WI38 (cell line): ENCODE results near the gene CERS3.

Experiments used
- H3K4me3 ChIP-seq: 2 replicates; pipeline ENCODE4 v1.5.1; 2011; ENCODE audit warnings: low read depth, mild to moderate bottlenecking, control low read depth, low read length
- TF ChIP-seq, protein P1 (sequence below): IDR thresholded peaks from 2 replicates; pipeline ENCODE4 v1.5.1; 2012; ENCODE audit warnings: low read depth, mild to moderate bottlenecking, control low read depth, low read length

The CERS3 gene

GRCh38 chr15:100517846-100518245, 10.9 kb downstream of the CERS3 start:
- no peak overlapping the region for H3K4me3 ChIP-seq
- TF ChIP-seq, protein P1, sequence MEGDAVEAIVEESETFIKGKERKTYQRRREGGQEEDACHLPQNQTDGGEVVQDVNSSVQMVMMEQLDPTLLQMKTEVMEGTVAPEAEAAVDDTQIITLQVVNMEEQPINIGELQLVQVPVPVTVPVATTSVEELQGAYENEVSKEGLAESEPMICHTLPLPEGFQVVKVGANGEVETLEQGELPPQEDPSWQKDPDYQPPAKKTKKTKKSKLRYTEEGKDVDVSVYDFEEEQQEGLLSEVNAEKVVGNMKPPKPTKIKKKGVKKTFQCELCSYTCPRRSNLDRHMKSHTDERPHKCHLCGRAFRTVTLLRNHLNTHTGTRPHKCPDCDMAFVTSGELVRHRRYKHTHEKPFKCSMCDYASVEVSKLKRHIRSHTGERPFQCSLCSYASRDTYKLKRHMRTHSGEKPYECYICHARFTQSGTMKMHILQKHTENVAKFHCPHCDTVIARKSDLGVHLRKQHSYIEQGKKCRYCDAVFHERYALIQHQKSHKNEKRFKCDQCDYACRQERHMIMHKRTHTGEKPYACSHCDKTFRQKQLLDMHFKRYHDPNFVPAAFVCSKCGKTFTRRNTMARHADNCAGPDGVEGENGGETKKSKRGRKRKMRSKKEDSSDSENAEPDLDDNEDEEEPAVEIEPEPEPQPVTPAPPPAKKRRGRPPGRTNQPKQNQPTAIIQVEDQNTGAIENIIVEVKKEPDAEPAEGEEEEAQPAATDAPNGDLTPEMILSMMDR: no peak

- TF ChIP-seq, protein P1: no peak
- no peak overlapping the region for H3K4me3 ChIP-seq
These were observed 11.9 kb downstream of the CERS3 start for GRCh38 chr15:100516643-100517512.

DNA sequence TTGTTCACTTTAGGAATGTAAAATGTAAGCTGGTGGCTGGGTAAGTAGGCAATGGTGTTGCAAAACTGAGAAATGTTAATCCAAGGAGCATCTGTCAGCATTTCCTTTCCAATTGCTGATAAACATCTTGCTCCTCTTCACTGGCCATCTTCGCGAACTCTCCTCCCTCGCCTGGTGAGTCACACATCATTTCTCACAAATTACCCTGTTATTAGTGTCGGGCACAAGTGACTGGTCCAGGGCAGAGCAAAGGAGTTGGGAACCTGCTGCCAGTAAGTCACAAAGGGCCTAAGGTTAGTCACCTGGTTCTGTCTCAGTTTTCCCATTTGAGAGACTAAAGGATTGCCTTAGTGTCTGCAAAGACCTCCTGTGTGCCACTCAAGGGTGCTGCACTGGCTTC, 13.0 kb downstream of the CERS3 start:
- TF ChIP-seq, protein P1: no peak
- H3K4me3 ChIP-seq: no peak overlapping the region

DNA sequence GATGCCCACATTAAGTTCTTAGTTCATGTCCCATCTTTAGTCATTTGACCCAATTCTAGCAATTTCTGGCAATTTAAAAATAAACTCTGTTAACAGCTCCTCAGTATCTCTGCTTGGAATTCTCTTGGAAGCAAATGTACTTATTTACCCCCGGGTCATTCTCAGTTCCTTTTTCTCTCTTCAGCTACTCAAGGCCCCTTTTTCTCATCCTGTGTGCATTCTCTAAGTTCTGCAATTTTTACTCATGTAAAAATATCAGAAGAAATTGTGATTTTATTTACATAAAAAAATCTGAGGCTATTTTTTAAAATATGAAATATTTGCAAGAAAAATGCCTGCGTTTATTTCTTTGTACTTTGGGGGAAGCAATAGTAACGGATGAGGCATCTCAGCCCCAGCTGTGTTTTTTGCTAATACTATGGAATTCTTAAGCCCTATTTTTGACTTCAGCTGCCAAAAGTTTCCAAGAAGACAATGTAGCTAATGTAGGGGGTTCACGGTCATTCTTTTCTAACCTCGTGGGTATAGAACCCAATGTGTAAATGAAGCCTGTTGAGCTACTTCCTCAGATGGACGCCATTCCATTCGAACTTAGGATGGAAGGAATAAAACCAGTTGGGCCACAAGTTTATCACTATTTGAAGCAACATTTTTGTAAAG, 20.0 kb downstream of the CERS3 start:
- no peak overlapping the region for H3K4me3 ChIP-seq
- TF ChIP-seq, protein P1: no peak

DNA sequence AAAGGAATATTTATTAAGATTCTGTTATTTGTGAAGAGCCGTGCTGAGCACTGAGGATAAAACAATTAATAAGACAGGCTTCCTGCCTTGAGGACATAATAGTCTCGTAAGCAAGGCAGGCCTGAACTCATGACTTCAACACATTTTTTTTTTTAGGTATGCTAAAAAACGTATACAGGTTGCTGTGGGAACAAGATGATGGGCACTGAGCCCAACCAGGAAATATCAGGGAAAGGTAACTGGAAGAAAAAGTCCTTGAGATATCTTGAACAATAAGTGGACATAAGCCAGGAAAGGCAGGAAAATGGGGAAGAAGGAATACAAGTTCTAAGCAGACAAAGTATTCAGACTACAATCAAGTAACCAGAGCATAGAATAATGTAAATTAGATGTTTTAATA, 26.1 kb downstream of the CERS3 start:
- H3K4me3 ChIP-seq: no peak overlapping the region
- TF ChIP-seq, protein P1: no peak

- H3K4me3 ChIP-seq: no peak overlapping the region
- TF ChIP-seq, protein P1: no peak
These were observed 27.6 kb downstream of the CERS3 start for GRCh38 chr15:100501117-100501516.

GRCh38 chr15:100500226-100500990, 28.3 kb downstream of the CERS3 start:
- no peak overlapping the region for H3K4me3 ChIP-seq
- TF ChIP-seq, protein P1: no peak
